SIG-M5 treated with dmso at 0.1 percent for 504 hours (cell line): Measurements from ENCODE around the gene RNF152.

ENCODE experiments used
- DNase-seq: peaks from one replicate; lab custom pipeline; 2025; ENCODE audit not compliant: unreplicated experiment; lab: John Stamatoyannopoulos, UW

The RNF152 gene

GRCh38 chr18:61854578-61855448, 38.0 kb downstream of the RNF152 start:
- no peak for DNase-seq

- no peak for DNase-seq
Measured at GRCh38 chr18:61853855-61854254, 39.0 kb downstream of the RNF152 start.

- DNase-seq, result no peak
Measured at GRCh38 chr18:61852496-61852895, 40.3 kb downstream of the RNF152 start.

GRCh38 chr18:61851940-61852451, 40.8 kb downstream of the RNF152 start:
- DNase-seq, result no peak

- no peak for DNase-seq
Measured at GRCh38 chr18:61851279-61851678, 41.5 kb downstream of the RNF152 start.

- DNase-seq, result no peak
Measured at GRCh38 chr18:61850756-61851155, 42.1 kb downstream of the RNF152 start.

- no peak for DNase-seq
Measured at GRCh38 chr18:61847164-61847791, 45.5 kb downstream of the RNF152 start.

- no peak for DNase-seq
Measured at GRCh38 chr18:61845197-61845596, 47.6 kb downstream of the RNF152 start.

- no peak for DNase-seq
Measured at GRCh38 chr18:61844726-61845125, 48.1 kb downstream of the RNF152 start.

- no peak for DNase-seq
Measured at GRCh38 chr18:61842146-61842545, 50.7 kb downstream of the RNF152 start.

- no peak for DNase-seq
Measured at GRCh38 chr18:61841706-61842105, 51.1 kb downstream of the RNF152 start.

- DNase-seq, result no peak
Measured at GRCh38 chr18:61840324-61840723, 52.5 kb downstream of the RNF152 start.

- no peak for DNase-seq
Measured at GRCh38 chr18:61838521-61838920, 54.3 kb downstream of the RNF152 start.

GRCh38 chr18:61833978-61834377, 58.8 kb downstream of the RNF152 start:
- no peak for DNase-seq

- DNase-seq, result peak; percentile 40
Measured at GRCh38 chr18:61833387-61833786, 59.4 kb downstream of the RNF152 start.

- no peak for DNase-seq
Measured at GRCh38 chr18:61832858-61833257, 59.9 kb downstream of the RNF152 start.

- DNase-seq, result no peak
Measured at GRCh38 chr18:61831071-61831470, 61.7 kb downstream of the RNF152 start.

GRCh38 chr18:61829108-61829507, 63.7 kb downstream of the RNF152 start:
- DNase-seq, result no peak

GRCh38 chr18:61827591-61827990, 65.2 kb downstream of the RNF152 start:
- DNase-seq, result no peak

- DNase-seq, result no peak
Measured at GRCh38 chr18:61825386-61825785, 67.4 kb downstream of the RNF152 start.

GRCh38 chr18:61824733-61825363, 68.0 kb downstream of the RNF152 start:
- no peak for DNase-seq

GRCh38 chr18:61823595-61823994, 69.2 kb downstream of the RNF152 start:
- DNase-seq, result no peak
